ENCODE measurements around the gene CASTOR1. TPM values are rescaled to one million over a fixed set of nuclear protein-coding genes. Genes with fewer than 3 reads are reported as not detected.

The CASTOR1 gene
- total and polyA plus RNA-seq, 2 donors (not counting 1 experiment from before 2014, with no cell fraction given), result 2.7 to 5.0 TPM

DNA sequence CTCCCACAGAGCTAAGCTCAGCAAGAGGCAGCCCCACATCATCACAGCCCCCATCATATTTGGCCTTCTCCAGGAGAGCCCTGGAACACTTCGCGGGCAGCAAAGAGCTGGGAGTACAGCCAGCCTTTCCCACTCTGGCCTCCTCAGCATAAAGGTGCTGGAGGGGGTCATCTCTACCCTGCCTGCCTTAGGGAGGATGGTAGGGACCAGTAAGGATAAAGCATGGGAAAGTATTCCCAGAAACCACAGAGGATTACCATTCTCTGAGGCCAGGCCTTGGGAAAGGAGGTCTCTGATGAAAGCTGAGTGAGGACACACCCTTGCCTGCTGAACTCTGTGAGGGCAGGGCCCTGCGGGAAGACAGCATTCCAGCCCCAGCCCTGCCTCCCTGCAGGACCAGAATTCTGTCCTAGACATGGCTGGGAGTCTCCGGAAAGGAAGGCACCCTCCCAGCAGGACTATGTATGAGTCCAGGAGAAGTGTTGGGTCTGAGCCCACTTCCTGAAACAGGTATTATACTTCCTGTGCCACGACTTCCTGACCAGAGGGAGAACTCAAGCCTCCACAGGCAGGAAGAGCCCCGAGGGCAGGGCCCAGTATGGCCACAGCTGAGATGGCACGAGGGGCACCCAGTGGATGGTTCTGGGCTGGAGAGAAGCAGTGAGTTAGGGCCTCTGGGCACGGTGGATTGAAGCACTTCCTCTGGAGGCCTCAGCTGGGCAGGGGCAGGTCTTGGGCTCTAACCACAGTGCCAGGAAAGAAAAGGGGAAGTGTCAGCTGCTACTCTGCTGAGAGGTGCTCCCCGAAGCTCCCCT lies 12.9 kb upstream of the CASTOR1 start:
- H3K36me3 ChIP-seq (ENCODE audit: control insufficient read depth, insufficient read depth, low read length), result peaks cover 18% of the 10 kb centered on the region
- H4K20me1 ChIP-seq (ENCODE audit: control insufficient read depth, extremely low read depth, insufficient read depth, low read length), result no peaks in the 10 kb centered on the region
- H2AFZ ChIP-seq (ENCODE audit: low read length), result no peak overlapping the region

GRCh38 chr22:30299322-30299721 lies 10.0 kb upstream of the CASTOR1 start:
- no peak overlapping the region for H3K4me2 ChIP-seq (ENCODE audit: extremely low read depth, insufficient read depth, low read length)
- TF ChIP-seq EZH2 (IDR thresholded peaks at IDR 0.05; ENCODE audit: low read length, missing control alignments), result no peak
- TF ChIP-seq, protein P1, sequence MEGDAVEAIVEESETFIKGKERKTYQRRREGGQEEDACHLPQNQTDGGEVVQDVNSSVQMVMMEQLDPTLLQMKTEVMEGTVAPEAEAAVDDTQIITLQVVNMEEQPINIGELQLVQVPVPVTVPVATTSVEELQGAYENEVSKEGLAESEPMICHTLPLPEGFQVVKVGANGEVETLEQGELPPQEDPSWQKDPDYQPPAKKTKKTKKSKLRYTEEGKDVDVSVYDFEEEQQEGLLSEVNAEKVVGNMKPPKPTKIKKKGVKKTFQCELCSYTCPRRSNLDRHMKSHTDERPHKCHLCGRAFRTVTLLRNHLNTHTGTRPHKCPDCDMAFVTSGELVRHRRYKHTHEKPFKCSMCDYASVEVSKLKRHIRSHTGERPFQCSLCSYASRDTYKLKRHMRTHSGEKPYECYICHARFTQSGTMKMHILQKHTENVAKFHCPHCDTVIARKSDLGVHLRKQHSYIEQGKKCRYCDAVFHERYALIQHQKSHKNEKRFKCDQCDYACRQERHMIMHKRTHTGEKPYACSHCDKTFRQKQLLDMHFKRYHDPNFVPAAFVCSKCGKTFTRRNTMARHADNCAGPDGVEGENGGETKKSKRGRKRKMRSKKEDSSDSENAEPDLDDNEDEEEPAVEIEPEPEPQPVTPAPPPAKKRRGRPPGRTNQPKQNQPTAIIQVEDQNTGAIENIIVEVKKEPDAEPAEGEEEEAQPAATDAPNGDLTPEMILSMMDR (conservative IDR thresholded peaks at IDR 0.05 in 1 of 2, IDR thresholded peaks at IDR 0.05 in 1 of 2; ENCODE audit: low read depth in 1 of 2, low read length in 2 of 2), result no peak
- peaks cover 20% of the 10 kb centered on the region for H3K36me3 ChIP-seq (ENCODE audit: control insufficient read depth, insufficient read depth, low read length)
- H3K79me2 ChIP-seq (ENCODE audit: control insufficient read depth, insufficient read depth, low read length), result no peaks in the 10 kb centered on the region
- no peak overlapping the region for H3K27ac ChIP-seq (ENCODE audit: insufficient read depth, low read length)
- H2AFZ ChIP-seq (ENCODE audit: low read length), result no peak overlapping the region
- peaks cover 7% of the 10 kb centered on the region for H3K4me1 ChIP-seq (ENCODE audit: control insufficient read depth, extremely low read depth, insufficient read depth, low read length)
- DNase-seq (ENCODE audit: low read depth in 2 of 2), result no peak
- H3K27me3 ChIP-seq (ENCODE audit: control insufficient read depth, insufficient read depth, low read length), result no peaks in the 10 kb centered on the region
- no peaks in the 10 kb centered on the region for H4K20me1 ChIP-seq (ENCODE audit: control insufficient read depth, extremely low read depth, insufficient read depth, low read length)
- H3K4me3 ChIP-seq (replicated peaks in 1 of 4; ENCODE audit: control extremely low read depth in 1 of 4, insufficient read depth in 1 of 4, low read depth in 3 of 4, low read length in 4 of 4), result no peak overlapping the region
- no peaks in the 10 kb centered on the region for H3K9me3 ChIP-seq (ENCODE audit: control insufficient read depth, insufficient read depth, low read depth, low read length)
- H3K9ac ChIP-seq (ENCODE audit: insufficient read depth, low read length), result no peak overlapping the region

More for the DNA sequence above, 12.9 kb upstream of the CASTOR1 start:
- Histone ChIP-seq H3K79me2 (ENCODE audit: control insufficient read depth, insufficient read depth, low read length) (peaks cover 5% of the 10 kb centered on the region), H3K4me3 (replicated peaks in 1 of 4; ENCODE audit: control extremely low read depth in 1 of 4, insufficient read depth in 1 of 4, low read depth in 3 of 4, low read length in 4 of 4) (no peak overlapping the region), H3K4me2 (ENCODE audit: extremely low read depth, insufficient read depth, low read length) (no peak overlapping the region), H3K9me3 (ENCODE audit: control insufficient read depth, insufficient read depth, low read depth, low read length) (no peaks in the 10 kb centered on the region), H3K27ac (ENCODE audit: insufficient read depth, low read length) (peak overlapping the region; percentile 57), H3K4me1 (ENCODE audit: control insufficient read depth, extremely low read depth, insufficient read depth, low read length) (peaks cover 23% of the 10 kb centered on the region), H3K9ac (ENCODE audit: insufficient read depth, low read length) (no peak overlapping the region), H3K27me3 (ENCODE audit: control insufficient read depth, insufficient read depth, low read length) (no peaks in the 10 kb centered on the region)
- DNase-seq (ENCODE audit: low read depth in 2 of 2), result peak; percentile 73 to 86
- TF ChIP-seq EZH2 (IDR thresholded peaks at IDR 0.05; ENCODE audit: low read length, missing control alignments), result no peak
- TF ChIP-seq, protein P1 (conservative IDR thresholded peaks at IDR 0.05 in 1 of 2, IDR thresholded peaks at IDR 0.05 in 1 of 2; ENCODE audit: low read depth in 1 of 2, low read length in 2 of 2), result no peak

- no peak for DNase-seq (ENCODE audit: low read depth in 2 of 2)
Measured at GRCh38 chr22:30297991-30298701, 8.8 kb upstream of the CASTOR1 start.

More at GRCh38 chr22:30297991-30298701, 8.8 kb upstream of the CASTOR1 start:
- Histone ChIP-seq H3K9me3 (ENCODE audit: control insufficient read depth, insufficient read depth, low read depth, low read length) (no peaks in the 10 kb centered on the region), H3K79me2 (ENCODE audit: control insufficient read depth, insufficient read depth, low read length) (no peaks in the 10 kb centered on the region), H3K4me1 (ENCODE audit: control insufficient read depth, extremely low read depth, insufficient read depth, low read length) (peaks cover 7% of the 10 kb centered on the region), H3K4me3 (replicated peaks in 1 of 4; ENCODE audit: control extremely low read depth in 1 of 4, insufficient read depth in 1 of 4, low read depth in 3 of 4, low read length in 4 of 4) (no peak overlapping the region), H4K20me1 (ENCODE audit: control insufficient read depth, extremely low read depth, insufficient read depth, low read length) (no peaks in the 10 kb centered on the region), H3K9ac (ENCODE audit: insufficient read depth, low read length) (no peak overlapping the region), H2AFZ (ENCODE audit: low read length) (no peak overlapping the region), H3K27me3 (ENCODE audit: control insufficient read depth, insufficient read depth, low read length) (no peaks in the 10 kb centered on the region), H3K36me3 (ENCODE audit: control insufficient read depth, insufficient read depth, low read length) (peaks cover 26% of the 10 kb centered on the region), H3K27ac (ENCODE audit: insufficient read depth, low read length) (no peak overlapping the region), H3K4me2 (ENCODE audit: extremely low read depth, insufficient read depth, low read length) (no peak overlapping the region)
- no peak for TF ChIP-seq EZH2 (IDR thresholded peaks at IDR 0.05; ENCODE audit: low read length, missing control alignments)
- TF ChIP-seq, protein P1 (conservative IDR thresholded peaks at IDR 0.05 in 1 of 2, IDR thresholded peaks at IDR 0.05 in 1 of 2; ENCODE audit: low read depth in 1 of 2, low read length in 2 of 2), result no peak

Data from fibroblast of lung (primary cell).